LNCaP clone FGC (cell line): ENCODE measurements around the gene ARL5B.
A peak's percentile ranks its signal among the peaks of the same experiment; 100 is the strongest.

Source experiments
- DNase-seq: peaks from one replicate; pipeline ENCODE4 v3.0.0-alpha.2; 2011; ENCODE audit warnings: low read depth
- H3K4me3 ChIP-seq: 2 replicates; pipeline ENCODE4 v1.5.1; 2011; ENCODE audit warnings: mild to moderate bottlenecking, low read depth, low read length, control low read depth
- TF ChIP-seq, protein P1 (sequence below): IDR thresholded peaks from 2 replicates; pipeline ENCODE4 v1.5.1; 2012; ENCODE audit warnings: mild to moderate bottlenecking; ENCODE audit not compliant: control insufficient read depth, insufficient read depth; ENCODE audit errors: extremely low read depth

The ARL5B gene

GRCh38 chr10:18687195-18687594 is 28.0 kb downstream of the ARL5B start:
- TF ChIP-seq, protein P1, sequence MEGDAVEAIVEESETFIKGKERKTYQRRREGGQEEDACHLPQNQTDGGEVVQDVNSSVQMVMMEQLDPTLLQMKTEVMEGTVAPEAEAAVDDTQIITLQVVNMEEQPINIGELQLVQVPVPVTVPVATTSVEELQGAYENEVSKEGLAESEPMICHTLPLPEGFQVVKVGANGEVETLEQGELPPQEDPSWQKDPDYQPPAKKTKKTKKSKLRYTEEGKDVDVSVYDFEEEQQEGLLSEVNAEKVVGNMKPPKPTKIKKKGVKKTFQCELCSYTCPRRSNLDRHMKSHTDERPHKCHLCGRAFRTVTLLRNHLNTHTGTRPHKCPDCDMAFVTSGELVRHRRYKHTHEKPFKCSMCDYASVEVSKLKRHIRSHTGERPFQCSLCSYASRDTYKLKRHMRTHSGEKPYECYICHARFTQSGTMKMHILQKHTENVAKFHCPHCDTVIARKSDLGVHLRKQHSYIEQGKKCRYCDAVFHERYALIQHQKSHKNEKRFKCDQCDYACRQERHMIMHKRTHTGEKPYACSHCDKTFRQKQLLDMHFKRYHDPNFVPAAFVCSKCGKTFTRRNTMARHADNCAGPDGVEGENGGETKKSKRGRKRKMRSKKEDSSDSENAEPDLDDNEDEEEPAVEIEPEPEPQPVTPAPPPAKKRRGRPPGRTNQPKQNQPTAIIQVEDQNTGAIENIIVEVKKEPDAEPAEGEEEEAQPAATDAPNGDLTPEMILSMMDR: no peak
- no peak for DNase-seq
- H3K4me3 ChIP-seq: no peak overlapping the region

GRCh38 chr10:18687706-18688105 is 28.5 kb downstream of the ARL5B start:
- DNase-seq: no peak
- H3K4me3 ChIP-seq: no peak overlapping the region
- TF ChIP-seq, protein P1: no peak

GRCh38 chr10:18689498-18689897 is 30.3 kb downstream of the ARL5B start:
- TF ChIP-seq, protein P1: peak; percentile 63
- H3K4me3 ChIP-seq: no peak overlapping the region
- no peak for DNase-seq

GRCh38 chr10:18690541-18690940 is 31.3 kb downstream of the ARL5B start:
- DNase-seq: no peak
- H3K4me3 ChIP-seq: no peak overlapping the region
- TF ChIP-seq, protein P1: no peak

- DNase-seq: no peak
- TF ChIP-seq, protein P1: no peak
- no peak overlapping the region for H3K4me3 ChIP-seq
Observed at GRCh38 chr10:18699849-18700840, 40.9 kb downstream of the ARL5B start.

DNA sequence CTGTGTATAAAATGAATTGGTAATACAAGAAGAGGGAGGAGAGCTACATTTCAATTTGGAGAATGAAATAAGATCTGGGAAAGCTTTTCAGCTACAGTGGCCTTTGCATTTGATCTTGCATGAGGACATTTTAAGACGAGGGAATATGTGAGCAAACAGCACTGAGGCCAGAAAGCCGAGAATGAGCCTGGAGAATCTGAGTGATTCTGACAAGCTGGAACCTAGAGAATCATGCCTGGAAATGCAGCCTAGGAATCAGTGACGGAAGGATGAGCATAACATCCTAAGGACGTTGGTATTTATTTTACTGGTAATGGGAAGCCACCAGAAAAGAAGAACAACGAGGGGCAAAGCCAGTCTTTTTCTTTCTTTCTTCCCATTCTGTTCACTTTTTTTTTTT is 44.3 kb downstream of the ARL5B start:
- H3K4me3 ChIP-seq: no peak overlapping the region
- DNase-seq: no peak
- TF ChIP-seq, protein P1: no peak

GRCh38 chr10:18710201-18710653 is 51.0 kb downstream of the ARL5B start:
- no peak for DNase-seq
- H3K4me3 ChIP-seq: no peak overlapping the region
- TF ChIP-seq, protein P1: no peak
